GM13976 (cell line): ENCODE results near the gene GRK1.

ENCODE experiments used
- DNase-seq: peaks from one replicate; pipeline ENCODE4 v3.0.0; 2012; ENCODE audit warnings: low spot score
- CTCF ChIP-seq: IDR thresholded peaks from 2 replicates; pipeline ENCODE4 v1.5.1; 2012; ENCODE audit warnings: borderline replicate concordance, mild to moderate bottlenecking; ENCODE audit not compliant: insufficient read depth; ENCODE audit errors: extremely low read depth, missing control alignments, control extremely low read depth
- in situ Hi-C: fragments of 300-500 bp; cut with MboI; formaldehyde crosslinking; loops from one replicate; pipeline ENCODE4 v1.12.0; 2022; ENCODE audit warnings: low sequenced_read_pairs, mixed read lengths, inconsistent platforms; ENCODE audit not compliant: unreplicated experiment

The GRK1 gene

DNA sequence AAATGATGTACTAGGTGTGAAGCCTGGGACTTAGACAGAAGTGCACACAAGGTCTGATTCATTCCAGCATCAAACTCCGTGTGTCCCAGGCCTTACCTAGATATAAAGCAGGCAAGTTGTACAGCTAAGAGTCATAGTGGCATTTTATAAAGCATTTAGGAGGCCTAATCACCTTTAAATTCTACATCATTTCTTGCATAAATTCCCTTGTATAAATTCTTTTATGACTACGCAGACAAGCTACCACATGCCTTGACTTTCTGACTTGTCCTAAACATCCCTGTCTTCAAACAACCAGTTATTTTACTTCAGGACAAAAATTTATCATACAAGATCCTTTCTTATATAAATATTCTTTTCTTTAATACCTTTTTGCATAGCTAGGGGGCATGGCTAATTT, 114.6 kb downstream of the GRK1 start:
- no peak for TF ChIP-seq CTCF
- in situ Hi-C loops, result no loop called here
- DNase-seq, result no peak

- no peak for DNase-seq
- no peak for TF ChIP-seq CTCF
- in situ Hi-C loops, result no loop called here
These were observed 115.5 kb downstream of the GRK1 start for GRCh38 chr13:113782472-113782871.

GRCh38 chr13:113783200-113783881, 116.3 kb downstream of the GRK1 start:
- DNase-seq, result no peak
- no peak for TF ChIP-seq CTCF
- in situ Hi-C loops, result no loop called here

GRCh38 chr13:113783966-113784644, 117.1 kb downstream of the GRK1 start:
- no peak for DNase-seq
- in situ Hi-C loops, result no loop called here
- no peak for TF ChIP-seq CTCF

DNA sequence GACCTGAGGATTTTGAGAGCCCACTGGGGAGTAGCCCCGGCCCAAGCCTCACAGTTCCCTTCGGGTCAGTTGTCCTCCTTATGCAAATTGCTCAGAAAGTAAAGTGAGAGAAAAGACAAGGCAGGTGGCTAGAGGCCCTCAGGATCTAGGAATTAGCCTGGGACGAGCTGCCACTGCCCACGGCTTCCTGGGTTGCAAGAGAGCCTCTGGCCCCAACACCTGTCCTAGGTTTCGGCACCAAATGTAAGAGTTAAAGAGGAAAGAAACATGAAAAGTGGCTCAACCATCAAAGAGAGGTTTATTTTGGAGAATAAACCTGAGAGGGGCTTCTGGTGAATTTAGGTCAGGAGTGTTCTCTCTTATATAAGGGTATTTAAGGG, 117.6 kb downstream of the GRK1 start:
- no peak for DNase-seq
- no peak for TF ChIP-seq CTCF
- in situ Hi-C loops, result no loop called here

- no peak for DNase-seq
- no peak for TF ChIP-seq CTCF
- in situ Hi-C loops, result no loop called here
These were observed 118.3 kb downstream of the GRK1 start for GRCh38 chr13:113785051-113786010.
